Keratinocyte (primary cell): ENCODE measurements around the gene TSPYL6.

ENCODE experiments used
- EZH2 ChIP-seq: IDR thresholded peaks from one replicate; pipeline ENCODE4 v1.6.1; 2012; ENCODE audit warnings: inconsistent platforms, mild to moderate bottlenecking, low read length, moderate library complexity
- TF ChIP-seq, protein P1 (sequence below), 3 experiments: IDR thresholded peaks in 1 of 3; conservative IDR thresholded peaks in 1 of 3; optimal IDR thresholded peaks in 1 of 3; 2 replicates in 2 of 3; 3 replicates in 1 of 3; pipeline versions ENCODE3 to v1.5.1; 2011; ENCODE audit warnings: low read length in 3 of 3, mild to moderate bottlenecking in 3 of 3, moderate library complexity in 2 of 3, control low read depth in 1 of 3, inconsistent platforms in 1 of 3; ENCODE audit not compliant: insufficient read depth in 2 of 3; ENCODE audit errors: extremely low read depth in 1 of 3

DNA sequence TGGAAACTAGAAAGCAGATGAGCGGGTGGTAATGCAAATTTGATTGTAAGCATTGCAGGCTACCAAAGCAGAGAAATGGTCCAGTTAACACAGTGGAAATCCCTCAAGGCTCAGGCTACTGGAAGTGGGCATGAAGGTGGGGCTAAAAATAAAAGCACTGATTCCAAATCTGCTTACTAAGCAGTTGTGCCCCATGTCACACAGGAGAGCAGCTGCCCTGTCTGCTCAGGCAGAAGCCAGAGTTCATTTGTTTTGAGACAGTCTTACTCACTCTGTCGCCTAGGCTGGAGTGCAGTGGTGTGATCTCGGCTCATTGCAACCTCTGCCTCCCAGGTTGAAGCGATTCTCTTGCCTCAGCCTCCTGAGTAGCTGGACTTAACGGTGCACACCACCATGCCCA is 42.5 kb upstream of the TSPYL6 start:
- TF ChIP-seq, protein P1, sequence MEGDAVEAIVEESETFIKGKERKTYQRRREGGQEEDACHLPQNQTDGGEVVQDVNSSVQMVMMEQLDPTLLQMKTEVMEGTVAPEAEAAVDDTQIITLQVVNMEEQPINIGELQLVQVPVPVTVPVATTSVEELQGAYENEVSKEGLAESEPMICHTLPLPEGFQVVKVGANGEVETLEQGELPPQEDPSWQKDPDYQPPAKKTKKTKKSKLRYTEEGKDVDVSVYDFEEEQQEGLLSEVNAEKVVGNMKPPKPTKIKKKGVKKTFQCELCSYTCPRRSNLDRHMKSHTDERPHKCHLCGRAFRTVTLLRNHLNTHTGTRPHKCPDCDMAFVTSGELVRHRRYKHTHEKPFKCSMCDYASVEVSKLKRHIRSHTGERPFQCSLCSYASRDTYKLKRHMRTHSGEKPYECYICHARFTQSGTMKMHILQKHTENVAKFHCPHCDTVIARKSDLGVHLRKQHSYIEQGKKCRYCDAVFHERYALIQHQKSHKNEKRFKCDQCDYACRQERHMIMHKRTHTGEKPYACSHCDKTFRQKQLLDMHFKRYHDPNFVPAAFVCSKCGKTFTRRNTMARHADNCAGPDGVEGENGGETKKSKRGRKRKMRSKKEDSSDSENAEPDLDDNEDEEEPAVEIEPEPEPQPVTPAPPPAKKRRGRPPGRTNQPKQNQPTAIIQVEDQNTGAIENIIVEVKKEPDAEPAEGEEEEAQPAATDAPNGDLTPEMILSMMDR (optimal IDR thresholded peaks at IDR 0.05 in 1 of 3, IDR thresholded peaks at IDR 0.05 in 1 of 3, conservative IDR thresholded peaks at IDR 0.05 in 1 of 3; ENCODE audit: extremely low read depth in 1 of 3, insufficient read depth in 2 of 3, low read length in 3 of 3), result no peak
- TF ChIP-seq EZH2, result no peak
